ENCODE measurements around the gene OLFML1.

Gene OLFML1

DNA sequence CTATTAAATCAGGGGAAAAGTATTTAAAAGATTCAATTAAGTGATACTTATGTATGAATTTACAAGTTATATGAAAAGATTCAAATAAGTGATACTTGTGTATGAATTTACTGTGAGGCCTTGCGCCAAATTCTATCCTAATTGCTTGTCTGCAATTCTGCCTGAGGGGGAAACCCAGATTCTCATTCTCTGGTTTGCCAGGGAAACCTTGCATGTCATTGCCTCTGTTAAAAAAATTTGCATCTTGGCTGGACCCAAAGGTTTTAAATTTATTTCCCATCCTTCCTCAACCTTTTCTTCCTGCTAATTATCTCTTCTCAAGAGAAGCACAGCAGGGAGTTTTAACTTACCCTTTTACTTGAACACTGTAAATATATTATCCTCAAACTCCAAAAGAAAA is 13.8 kb downstream of the OLFML1 start:
- H3K27ac ChIP-seq = no peak overlapping the region
- no peak for TF ChIP-seq ZFX (IDR thresholded peaks at IDR 0.05)
- TF ChIP-seq, protein P1, sequence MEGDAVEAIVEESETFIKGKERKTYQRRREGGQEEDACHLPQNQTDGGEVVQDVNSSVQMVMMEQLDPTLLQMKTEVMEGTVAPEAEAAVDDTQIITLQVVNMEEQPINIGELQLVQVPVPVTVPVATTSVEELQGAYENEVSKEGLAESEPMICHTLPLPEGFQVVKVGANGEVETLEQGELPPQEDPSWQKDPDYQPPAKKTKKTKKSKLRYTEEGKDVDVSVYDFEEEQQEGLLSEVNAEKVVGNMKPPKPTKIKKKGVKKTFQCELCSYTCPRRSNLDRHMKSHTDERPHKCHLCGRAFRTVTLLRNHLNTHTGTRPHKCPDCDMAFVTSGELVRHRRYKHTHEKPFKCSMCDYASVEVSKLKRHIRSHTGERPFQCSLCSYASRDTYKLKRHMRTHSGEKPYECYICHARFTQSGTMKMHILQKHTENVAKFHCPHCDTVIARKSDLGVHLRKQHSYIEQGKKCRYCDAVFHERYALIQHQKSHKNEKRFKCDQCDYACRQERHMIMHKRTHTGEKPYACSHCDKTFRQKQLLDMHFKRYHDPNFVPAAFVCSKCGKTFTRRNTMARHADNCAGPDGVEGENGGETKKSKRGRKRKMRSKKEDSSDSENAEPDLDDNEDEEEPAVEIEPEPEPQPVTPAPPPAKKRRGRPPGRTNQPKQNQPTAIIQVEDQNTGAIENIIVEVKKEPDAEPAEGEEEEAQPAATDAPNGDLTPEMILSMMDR (conservative IDR thresholded peaks at IDR 0.05) = no peak

- no peak overlapping the region for H3K27ac ChIP-seq
- no peak for TF ChIP-seq ZFX (IDR thresholded peaks at IDR 0.05)
- TF ChIP-seq, protein P1 (conservative IDR thresholded peaks at IDR 0.05) = no peak
Measured at GRCh38 chr11:7500251-7500650, 14.9 kb downstream of the OLFML1 start.

- no peak overlapping the region for H3K27ac ChIP-seq
- TF ChIP-seq ZFX (IDR thresholded peaks at IDR 0.05) = no peak
- TF ChIP-seq, protein P1 (conservative IDR thresholded peaks at IDR 0.05) = no peak
Measured at GRCh38 chr11:7501251-7501650, 15.9 kb downstream of the OLFML1 start.

GRCh38 chr11:7501894-7502293 is 16.6 kb downstream of the OLFML1 start:
- TF ChIP-seq, protein P1 (conservative IDR thresholded peaks at IDR 0.05) = no peak
- no peak for TF ChIP-seq ZFX (IDR thresholded peaks at IDR 0.05)
- no peak overlapping the region for H3K27ac ChIP-seq

GRCh38 chr11:7506243-7506642 is 20.9 kb downstream of the OLFML1 start:
- H3K27ac ChIP-seq = no peak overlapping the region
- TF ChIP-seq, protein P1 (conservative IDR thresholded peaks at IDR 0.05) = no peak
- no peak for TF ChIP-seq ZFX (IDR thresholded peaks at IDR 0.05)

DNA sequence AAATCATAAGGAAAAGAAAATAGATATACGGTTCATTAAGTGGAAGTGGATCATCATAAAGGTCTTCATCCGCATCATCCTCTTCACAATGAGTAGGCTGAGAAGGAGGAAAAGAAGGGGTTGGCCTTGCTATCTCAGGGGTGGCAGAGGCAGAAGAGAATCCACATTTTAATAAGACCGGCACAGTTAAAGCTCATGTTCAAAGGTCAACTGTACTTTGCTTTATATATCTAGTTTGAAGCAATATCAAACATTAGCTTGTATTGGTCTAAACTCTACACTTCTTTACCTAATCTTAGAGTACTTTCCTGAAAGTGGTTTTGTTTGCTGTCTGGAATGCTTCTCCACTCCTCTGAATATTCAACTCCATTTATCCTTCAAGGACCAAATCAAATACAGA is 22.8 kb downstream of the OLFML1 start:
- no peak overlapping the region for H3K27ac ChIP-seq
- TF ChIP-seq ZFX (IDR thresholded peaks at IDR 0.05) = no peak

DNA sequence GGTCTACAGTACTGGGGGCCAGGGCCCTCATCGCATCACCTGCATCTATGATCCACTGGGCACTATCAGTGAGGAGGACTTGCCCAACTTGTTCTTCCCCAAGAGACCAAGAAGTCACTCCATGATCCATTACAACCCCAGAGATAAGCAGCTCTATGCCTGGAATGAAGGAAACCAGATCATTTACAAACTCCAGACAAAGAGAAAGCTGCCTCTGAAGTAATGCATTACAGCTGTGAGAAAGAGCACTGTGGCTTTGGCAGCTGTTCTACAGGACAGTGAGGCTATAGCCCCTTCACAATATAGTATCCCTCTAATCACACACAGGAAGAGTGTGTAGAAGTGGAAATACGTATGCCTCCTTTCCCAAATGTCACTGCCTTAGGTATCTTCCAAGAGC is 24.7 kb downstream of the OLFML1 start:
- no peak for TF ChIP-seq ZFX (IDR thresholded peaks at IDR 0.05)
- TF ChIP-seq, protein P1 (conservative IDR thresholded peaks at IDR 0.05) = no peak
- no peak overlapping the region for H3K27ac ChIP-seq

DNA sequence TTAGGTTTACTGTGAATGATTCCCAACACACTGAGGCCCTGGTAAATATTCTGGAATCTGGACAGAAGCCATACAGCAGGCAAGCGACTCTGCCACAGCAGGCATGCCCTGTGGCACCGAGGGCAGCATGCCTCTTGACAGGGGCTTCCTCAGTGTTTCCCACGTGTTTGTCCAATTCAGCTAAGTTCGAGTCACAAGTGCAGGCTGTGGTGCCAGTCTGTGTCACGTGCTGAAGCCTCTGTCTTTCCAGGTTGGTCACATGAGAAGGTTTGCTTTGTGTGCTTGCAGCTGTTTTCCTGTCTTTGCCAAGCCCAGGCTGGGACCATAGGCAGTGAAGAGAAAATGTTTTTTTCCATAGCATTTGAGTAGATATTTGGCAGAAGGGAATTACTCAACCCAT is 26.1 kb downstream of the OLFML1 start:
- TF ChIP-seq, protein P1 (conservative IDR thresholded peaks at IDR 0.05) = no peak
- TF ChIP-seq ZFX (IDR thresholded peaks at IDR 0.05) = no peak
- no peak overlapping the region; the same call in 1 of the 2 replicates for H3K27ac ChIP-seq

Data from C4-2B (cell line).